AG09309 (cell line): ENCODE data around the gene ZKSCAN5.
"Not testable (repeated sequence)": the region's sequence is repeated elsewhere in the genome, so short reads cannot be mapped to it uniquely, and the experiment has no call there.

Experiments
- DNase-seq: peaks from one replicate; pipeline ENCODE4 v3.0.0-alpha.2; 2010; ENCODE audit warnings: low read depth
- H3K4me3 ChIP-seq: 2 replicates; pipeline ENCODE4 v1.5.1; 2011; ENCODE audit warnings: mild to moderate bottlenecking, low read depth, low read length, moderate library complexity; ENCODE audit not compliant: control insufficient read depth
- CTCF ChIP-seq: IDR thresholded peaks from 2 replicates; pipeline ENCODE4 v1.5.1; 2011; ENCODE audit warnings: mild to moderate bottlenecking, low read depth, low read length, inconsistent platforms; ENCODE audit not compliant: insufficient read depth, control insufficient read depth; ENCODE audit errors: missing control alignments

The ZKSCAN5 gene

DNA sequence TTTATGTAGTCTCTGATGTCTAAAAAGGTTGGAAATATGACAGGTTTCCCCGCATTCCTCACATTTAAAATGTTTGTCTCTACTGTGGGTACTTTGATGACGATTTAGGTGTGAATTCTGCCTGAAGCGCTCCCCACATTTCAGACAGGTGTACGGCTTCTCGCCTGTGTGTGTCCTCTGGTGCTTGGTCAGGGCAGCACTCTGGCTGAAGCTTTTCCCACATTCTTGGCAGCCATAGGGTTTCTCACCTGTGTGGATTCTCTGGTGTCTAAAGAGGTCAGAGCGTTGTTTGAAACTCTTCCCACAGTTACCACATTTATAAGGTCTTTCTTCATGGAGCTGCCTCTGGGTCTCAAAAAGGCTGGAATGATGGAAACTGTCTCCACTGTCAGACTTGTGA, 10.6 kb upstream of the ZKSCAN5 start:
- DNase-seq: no peak
- H3K4me3 ChIP-seq: no peak overlapping the region
- TF ChIP-seq CTCF: no peak

- DNase-seq: no peak
- TF ChIP-seq CTCF: no peak
- H3K4me3 ChIP-seq: peak overlapping the region; percentile 70
These were observed 6.5 kb upstream of the ZKSCAN5 start for GRCh38 chr7:99497766-99498545.

DNA sequence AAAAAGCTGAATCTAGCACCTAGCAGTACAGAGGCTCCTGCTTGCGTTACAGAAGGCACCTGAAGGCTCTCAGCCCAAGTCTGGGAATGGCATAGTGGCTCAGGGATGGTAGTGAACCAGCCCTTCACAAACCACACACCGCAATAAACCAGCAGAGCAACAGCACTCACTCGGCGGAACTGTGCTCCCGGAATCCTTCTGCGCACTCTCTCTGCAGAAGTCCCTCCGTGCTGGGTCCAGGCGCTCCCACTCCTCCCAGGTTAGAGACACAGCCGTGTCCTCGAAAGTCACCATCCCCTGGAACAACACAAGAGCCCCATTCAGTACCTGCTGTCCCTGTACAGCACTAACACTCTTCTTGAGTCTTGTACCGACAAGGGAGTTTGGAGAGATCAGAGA, 5.9 kb upstream of the ZKSCAN5 start:
- no peak for TF ChIP-seq CTCF
- H3K4me3 ChIP-seq: peak overlapping the region; percentile 70
- no peak for DNase-seq

DNA sequence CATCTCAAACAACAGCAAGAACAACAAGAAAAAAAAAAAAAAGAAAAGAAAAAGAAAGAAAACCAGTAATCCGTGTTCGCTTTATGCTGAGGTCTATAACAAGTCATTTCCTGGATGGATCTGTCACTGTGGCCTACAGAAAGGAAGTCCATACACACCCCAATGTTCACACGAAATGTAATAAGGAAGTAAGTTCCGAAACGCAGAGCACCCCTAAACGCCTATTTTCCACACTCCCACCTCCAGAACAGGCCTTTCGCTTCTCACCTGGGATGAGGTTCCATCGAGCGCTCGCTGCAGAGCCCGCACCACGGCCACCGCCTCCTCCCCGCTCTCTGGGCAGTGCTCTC, 5.1 kb upstream of the ZKSCAN5 start:
- no peak for TF ChIP-seq CTCF
- H3K4me3 ChIP-seq: peak overlapping the region; percentile 70
- DNase-seq: no peak

- DNase-seq: peak; percentile 44
- peak within 1 kb of the TSS; percentile 70 for H3K4me3 ChIP-seq
- no peak for TF ChIP-seq CTCF
These were observed 4.5 kb upstream of the ZKSCAN5 start, which contains the start of gene ZNF394 for GRCh38 chr7:99499721-99500636. ZNF394 (minus strand) TSS chr7:99500281; CDS start chr7:99500093, 188 bp downstream.

DNA sequence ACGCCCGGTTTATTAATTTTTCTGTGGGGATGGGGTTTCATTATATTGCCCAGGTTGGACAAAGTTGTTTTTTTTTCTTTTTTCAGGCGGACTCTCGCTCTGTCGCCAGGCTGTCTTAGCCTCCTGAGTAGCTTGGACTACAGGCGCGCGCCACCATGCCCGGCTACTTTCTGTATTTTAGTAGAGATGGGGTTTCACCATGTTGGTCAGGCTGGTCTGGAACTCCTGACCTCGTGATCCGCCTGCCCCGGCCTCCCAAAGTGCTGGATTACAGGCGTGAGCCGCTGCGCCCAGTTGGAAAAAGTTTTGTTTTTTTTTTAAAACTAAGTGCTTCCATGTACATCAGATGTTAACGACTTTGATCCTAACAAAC, 3.8 kb upstream of the ZKSCAN5 start:
- H3K4me3 ChIP-seq: peak overlapping the region; percentile 70
- no peak for TF ChIP-seq CTCF
- DNase-seq: no peak

DNA sequence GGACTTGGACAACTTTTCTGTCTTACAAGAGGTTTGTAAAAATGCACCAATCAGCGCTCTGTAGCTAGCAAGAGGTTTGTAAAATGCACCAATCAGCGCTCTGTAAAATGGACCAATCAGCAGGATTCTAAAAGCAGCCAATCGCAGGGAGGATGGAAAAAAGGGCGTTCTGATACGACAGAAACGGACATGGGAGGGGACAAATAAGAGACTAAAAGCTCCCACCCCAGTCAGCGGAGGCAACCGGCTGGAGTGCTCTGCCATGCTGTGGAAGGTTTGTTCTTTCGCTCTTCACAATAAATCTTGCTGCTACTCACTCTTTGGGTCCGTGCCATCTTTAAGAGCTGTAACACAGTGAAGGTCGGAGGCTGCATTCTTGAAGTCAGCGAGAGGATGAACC, 3.2 kb upstream of the ZKSCAN5 start:
- DNase-seq, H3K4me3 ChIP-seq: not testable (repeated sequence)
